Measurements from ENCODE around the gene MEPE. TPM values are rescaled to one million over a fixed set of nuclear protein-coding genes. Genes with fewer than 3 reads are reported as not detected.

MEPE gene
- not detected in 3 replicates for total RNA-seq (2021)
- Bru-seq, nascent RNA, result not detected
- long read RNA-seq, experiment 1, result 0 reads
- long read RNA-seq, experiment 2, result 0 reads
- long read RNA-seq, experiment 3, result 0 reads

DNA sequence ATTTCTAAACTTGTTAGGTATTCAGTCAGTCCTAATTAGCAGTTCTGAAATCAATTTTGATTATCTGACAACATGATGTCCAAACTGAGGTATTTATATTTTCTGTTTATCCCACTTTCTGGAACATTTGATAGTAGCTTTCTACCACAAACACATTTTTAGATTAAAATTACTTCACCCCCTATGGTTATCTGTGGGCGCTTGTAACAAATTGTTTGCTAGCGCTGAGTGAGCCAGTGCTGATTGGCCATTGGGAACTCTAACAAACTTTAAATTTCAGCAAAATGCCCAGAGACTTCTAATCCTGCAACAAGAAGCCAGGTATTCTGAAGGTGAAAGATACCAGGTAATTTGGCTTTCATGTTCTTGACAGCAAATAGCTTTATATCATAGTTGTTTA, at the start of gene MEPE:
Gene MEPE, plus strand, starts transcription at position 301 of the 400 bp plus-strand sequence. CDS start 1,746 bp downstream, outside the sequence.
- no peak for DNase-seq (ENCODE audit: low spot score)
- CTCF ChIA-PET, result no interaction called here
- POLR2A ChIA-PET, result no interaction called here
- H3K27ac Mint-ChIP-seq, result no peak within 1 kb of the TSS
- no peak within 1 kb of the TSS for H3K4me3 Mint-ChIP-seq
- H3K27me3 Mint-ChIP-seq (ENCODE audit: low read depth), result no peaks in the 10 kb centered on the region
- no peak for ATAC-seq
- no peaks in the 10 kb centered on the region for H3K36me3 Mint-ChIP-seq
- H3K4me1 Mint-ChIP-seq, result peaks cover 5% of the 10 kb centered on the region; the same call in 1 of the 2 replicates
- TF ChIP-seq FOXK1 (CRISPR knock-in tag; IDR thresholded peaks at IDR 0.05) (no peak), PRRX2 (CRISPR knock-in tag; IDR thresholded peaks at IDR 0.05) (no peak), KAT7 (CRISPR knock-in tag; IDR thresholded peaks at IDR 0.05; ENCODE audit: borderline replicate concordance) (no peak)
- TF ChIP-seq, protein P1, sequence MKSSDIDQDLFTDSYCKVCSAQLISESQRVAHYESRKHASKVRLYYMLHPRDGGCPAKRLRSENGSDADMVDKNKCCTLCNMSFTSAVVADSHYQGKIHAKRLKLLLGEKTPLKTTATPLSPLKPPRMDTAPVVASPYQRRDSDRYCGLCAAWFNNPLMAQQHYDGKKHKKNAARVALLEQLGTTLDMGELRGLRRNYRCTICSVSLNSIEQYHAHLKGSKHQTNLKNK (CRISPR knock-in tag; IDR thresholded peaks at IDR 0.05), result no peak
- peaks cover 6% of the 10 kb centered on the region; the same call in 1 of the 2 replicates for H3K9me3 Mint-ChIP-seq

GRCh38 chr4:87783781-87784180, 49.0 kb upstream of the MEPE start:
- H3K4me3 Mint-ChIP-seq, result no peak overlapping the region
- TF ChIP-seq JUN (CRISPR knock-in tag; IDR thresholded peaks at IDR 0.05) (no peak), TEAD1 (CRISPR knock-in tag; IDR thresholded peaks at IDR 0.05) (no peak), FOXJ3 (CRISPR knock-in tag; IDR thresholded peaks at IDR 0.05; ENCODE audit: borderline replicate concordance) (no peak), ZBTB43 (CRISPR knock-in tag; IDR thresholded peaks at IDR 0.05) (no peak), IRF2 (CRISPR knock-in tag; IDR thresholded peaks at IDR 0.05; ENCODE audit: borderline replicate concordance, low read depth) (no peak), ZNF671 (CRISPR knock-in tag; IDR thresholded peaks at IDR 0.05) (no peak), RELA (CRISPR knock-in tag; IDR thresholded peaks at IDR 0.05; ENCODE audit: borderline replicate concordance) (no peak), CREM (CRISPR knock-in tag; IDR thresholded peaks at IDR 0.05) (no peak), MAX (CRISPR knock-in tag; IDR thresholded peaks at IDR 0.05) (no peak), PRRX2 (CRISPR knock-in tag; IDR thresholded peaks at IDR 0.05) (no peak), ZNF232 (CRISPR knock-in tag; IDR thresholded peaks at IDR 0.05) (no peak), ZNF512 (CRISPR knock-in tag; IDR thresholded peaks at IDR 0.05; ENCODE audit: borderline replicate concordance) (no peak), ESRRA (CRISPR knock-in tag; IDR thresholded peaks at IDR 0.05; ENCODE audit: borderline replicate concordance) (no peak), ZNF263 (CRISPR knock-in tag; IDR thresholded peaks at IDR 0.05; ENCODE audit: low read depth) (no peak), ZNF416 (CRISPR knock-in tag; IDR thresholded peaks at IDR 0.05) (no peak), MYBL2 (CRISPR knock-in tag; IDR thresholded peaks at IDR 0.05) (no peak), ZNF317 (CRISPR knock-in tag; IDR thresholded peaks at IDR 0.05; ENCODE audit: borderline replicate concordance, low read depth) (no peak)
- TF ChIP-seq, protein P2, sequence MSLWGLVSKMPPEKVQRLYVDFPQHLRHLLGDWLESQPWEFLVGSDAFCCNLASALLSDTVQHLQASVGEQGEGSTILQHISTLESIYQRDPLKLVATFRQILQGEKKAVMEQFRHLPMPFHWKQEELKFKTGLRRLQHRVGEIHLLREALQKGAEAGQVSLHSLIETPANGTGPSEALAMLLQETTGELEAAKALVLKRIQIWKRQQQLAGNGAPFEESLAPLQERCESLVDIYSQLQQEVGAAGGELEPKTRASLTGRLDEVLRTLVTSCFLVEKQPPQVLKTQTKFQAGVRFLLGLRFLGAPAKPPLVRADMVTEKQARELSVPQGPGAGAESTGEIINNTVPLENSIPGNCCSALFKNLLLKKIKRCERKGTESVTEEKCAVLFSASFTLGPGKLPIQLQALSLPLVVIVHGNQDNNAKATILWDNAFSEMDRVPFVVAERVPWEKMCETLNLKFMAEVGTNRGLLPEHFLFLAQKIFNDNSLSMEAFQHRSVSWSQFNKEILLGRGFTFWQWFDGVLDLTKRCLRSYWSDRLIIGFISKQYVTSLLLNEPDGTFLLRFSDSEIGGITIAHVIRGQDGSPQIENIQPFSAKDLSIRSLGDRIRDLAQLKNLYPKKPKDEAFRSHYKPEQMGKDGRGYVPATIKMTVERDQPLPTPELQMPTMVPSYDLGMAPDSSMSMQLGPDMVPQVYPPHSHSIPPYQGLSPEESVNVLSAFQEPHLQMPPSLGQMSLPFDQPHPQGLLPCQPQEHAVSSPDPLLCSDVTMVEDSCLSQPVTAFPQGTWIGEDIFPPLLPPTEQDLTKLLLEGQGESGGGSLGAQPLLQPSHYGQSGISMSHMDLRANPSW (CRISPR knock-in tag; conservative IDR thresholded peaks at IDR 0.05; ENCODE audit: low read depth), result no peak
- TF ChIP-seq, protein P3, sequence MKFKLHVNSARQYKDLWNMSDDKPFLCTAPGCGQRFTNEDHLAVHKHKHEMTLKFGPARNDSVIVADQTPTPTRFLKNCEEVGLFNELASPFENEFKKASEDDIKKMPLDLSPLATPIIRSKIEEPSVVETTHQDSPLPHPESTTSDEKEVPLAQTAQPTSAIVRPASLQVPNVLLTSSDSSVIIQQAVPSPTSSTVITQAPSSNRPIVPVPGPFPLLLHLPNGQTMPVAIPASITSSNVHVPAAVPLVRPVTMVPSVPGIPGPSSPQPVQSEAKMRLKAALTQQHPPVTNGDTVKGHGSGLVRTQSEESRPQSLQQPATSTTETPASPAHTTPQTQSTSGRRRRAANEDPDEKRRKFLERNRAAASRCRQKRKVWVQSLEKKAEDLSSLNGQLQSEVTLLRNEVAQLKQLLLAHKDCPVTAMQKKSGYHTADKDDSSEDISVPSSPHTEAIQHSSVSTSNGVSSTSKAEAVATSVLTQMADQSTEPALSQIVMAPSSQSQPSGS (CRISPR knock-in tag; IDR thresholded peaks at IDR 0.05; ENCODE audit: borderline replicate concordance, low read depth), result no peak
- H3K27me3 Mint-ChIP-seq (ENCODE audit: low read depth), result no peaks in the 10 kb centered on the region
- no peak for ATAC-seq
- ChIA-PET POLR2A (no interaction called here), CTCF (no interaction called here)
- H3K4me1 Mint-ChIP-seq, result no peaks in the 10 kb centered on the region
- no peaks in the 10 kb centered on the region for H3K36me3 Mint-ChIP-seq
- H3K9me3 Mint-ChIP-seq, result no peaks in the 10 kb centered on the region
- no peak for DNase-seq (ENCODE audit: low spot score)
- no peak overlapping the region for H3K27ac Mint-ChIP-seq

All from WTC11 (cell line).